Medulla oblongata (tissue), 1 donor: Measurements from ENCODE around the gene SLC17A7.

Source experiments
- DNase-seq: peaks from one replicate; pipeline ENCODE4 v3.0.0-alpha.2; 2015; ENCODE audit errors: extremely low spot score

The SLC17A7 gene

DNA sequence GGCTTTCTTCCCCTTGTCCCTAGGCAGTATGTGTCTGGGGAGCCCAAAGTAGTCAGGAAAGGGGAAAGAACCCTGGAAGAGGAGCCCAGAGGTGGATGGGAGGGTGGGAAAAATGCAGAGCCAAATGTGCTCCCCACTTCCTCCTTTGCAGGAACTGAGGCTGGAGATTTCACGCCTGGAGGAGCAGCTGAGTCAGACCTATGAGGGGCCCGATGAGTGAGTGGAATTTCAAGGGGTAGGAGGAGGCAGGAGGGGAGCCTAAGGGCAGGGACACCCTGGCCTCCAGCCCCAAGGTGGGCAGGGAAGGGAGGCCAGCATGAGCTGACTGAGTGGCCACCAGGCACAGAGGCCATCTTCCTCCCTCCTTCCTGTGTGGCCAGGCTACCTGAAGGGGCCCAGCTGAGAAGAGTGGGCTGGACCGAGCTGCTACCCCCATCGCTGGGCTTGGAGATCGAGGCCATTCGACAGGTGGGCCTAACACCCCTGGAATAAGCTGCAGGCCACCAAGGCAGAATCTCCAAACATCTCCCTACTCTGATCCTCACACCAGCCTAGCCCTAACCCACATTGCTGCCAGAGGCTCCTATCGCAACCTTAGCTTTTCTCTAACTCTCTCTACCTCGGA lies 32.4 kb downstream of the SLC17A7 start:
- DNase-seq: no peak

DNA sequence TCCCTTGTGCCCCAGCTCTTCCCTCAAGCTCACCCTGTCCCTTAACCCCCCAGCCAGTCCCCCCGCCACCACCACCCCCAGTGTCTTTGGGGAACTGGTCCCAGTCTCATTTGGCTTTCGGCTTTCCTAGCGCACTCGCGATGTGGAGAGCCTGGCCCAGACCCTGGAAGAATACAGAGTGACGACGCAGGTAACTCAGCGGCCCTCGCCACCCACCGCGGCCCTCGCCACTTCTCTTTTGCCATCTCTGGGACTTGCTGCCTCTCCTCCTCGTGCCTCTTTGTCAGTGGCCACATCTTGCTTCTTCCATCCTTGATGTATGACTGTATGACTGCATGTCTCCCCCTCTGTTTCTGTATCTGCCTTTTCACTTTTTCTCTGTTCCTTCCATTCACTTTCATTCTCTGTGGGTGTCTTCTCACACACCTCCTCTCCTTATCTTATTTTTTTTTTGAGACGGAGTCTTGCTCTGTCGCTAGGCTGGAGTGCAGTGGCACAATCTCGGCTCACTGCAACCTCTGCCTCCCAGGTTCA lies 33.8 kb downstream of the SLC17A7 start:
- DNase-seq: no peak

DNA sequence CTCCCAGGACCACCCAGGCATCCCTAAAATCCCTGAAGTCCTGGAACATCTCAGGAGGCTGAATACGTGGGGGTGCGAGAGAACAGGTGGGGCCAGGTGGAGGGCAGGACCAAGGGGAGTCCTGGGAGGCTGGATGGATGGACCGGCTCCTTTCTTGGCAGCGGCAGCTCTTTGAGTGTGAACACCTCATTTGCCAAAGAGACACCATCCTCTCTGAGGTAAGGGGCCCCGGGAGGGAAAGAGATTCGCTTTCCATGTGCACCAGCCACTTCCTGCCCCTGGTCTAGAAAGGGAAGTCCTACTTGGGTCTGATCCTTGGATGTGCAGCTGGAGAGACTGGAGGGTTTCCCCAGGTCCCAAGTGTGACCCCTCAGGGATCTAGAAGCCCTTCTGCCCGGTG lies 34.2 kb downstream of the SLC17A7 start:
- DNase-seq: no peak

DNA sequence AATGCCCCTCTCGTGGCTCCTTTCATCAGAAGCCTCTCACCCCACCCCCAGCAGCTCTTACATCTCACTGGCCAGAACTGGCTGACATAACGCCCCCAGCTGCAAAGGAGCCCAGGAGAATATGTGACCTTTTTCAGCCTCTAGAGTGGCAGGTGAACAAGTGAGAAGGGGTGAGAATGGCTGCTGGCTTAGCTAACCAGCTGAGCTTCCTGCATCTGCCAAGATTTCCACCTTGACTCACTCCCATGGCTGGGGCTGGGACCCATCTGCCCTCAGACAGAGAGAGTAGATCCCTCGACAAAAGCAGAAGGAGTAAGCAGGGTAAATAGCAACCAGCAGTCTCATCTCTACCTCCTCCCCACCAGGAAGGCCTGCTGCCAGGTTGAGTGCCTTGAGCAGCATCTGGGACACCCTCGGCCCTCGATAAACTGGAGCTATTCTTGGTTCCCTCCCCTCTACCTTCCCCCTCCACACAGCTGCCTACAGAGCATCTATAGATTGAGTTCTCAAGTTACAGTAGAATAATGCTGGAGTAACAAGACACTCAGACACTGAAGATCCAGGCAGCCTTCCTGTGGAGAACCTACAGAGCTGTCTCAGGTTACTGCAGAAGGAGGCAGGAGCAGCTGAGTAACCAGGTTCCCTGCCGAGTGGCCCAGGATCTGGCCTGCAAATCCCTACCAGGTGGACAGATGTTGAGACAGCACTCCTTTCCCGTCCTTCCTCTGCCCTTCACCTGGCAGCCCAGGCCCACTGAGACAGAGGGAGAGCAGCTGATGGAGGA lies 37.7 kb downstream of the SLC17A7 start:
- no peak for DNase-seq

DNA sequence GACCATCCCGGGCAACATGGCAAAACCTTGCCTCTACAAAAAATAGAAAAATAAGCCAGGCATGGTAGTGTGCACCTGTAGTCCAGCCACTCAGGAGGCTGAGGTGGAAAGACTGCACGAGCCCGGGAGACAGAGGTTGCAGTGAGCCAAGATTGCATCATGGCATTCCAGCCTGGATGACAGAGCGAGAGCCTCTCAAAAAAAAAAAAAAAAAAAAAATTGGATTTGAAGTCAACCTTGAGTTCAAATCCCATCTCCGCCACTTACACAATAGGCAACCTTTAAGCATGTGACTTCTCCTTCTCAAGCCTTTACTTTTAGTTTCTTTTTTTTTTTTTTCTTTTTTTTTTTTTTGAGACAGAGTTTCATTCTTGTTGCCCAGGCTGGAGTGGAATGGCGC lies 41.3 kb downstream of the SLC17A7 start:
- DNase-seq: no peak

DNA sequence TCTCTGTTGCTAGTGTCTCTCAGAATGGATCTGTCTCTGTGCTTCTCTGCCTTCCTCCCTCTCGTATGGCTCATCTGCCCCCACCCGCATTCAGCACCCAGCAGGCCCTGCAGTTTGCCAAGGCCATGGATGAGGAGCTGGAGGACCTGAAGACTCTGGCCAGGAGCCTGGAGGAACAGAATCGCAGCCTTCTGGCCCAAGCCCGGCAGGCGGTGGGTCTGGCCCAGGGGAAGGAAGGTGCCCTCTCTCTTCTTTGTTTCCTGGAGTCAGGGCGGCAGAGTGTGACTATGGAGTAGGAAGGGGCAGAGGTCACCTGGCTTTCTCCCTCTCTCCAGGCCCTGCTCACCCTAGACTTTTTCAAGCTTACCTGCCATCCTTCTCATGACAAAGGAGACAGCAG lies 42.4 kb downstream of the SLC17A7 start:
- DNase-seq: no peak

DNA sequence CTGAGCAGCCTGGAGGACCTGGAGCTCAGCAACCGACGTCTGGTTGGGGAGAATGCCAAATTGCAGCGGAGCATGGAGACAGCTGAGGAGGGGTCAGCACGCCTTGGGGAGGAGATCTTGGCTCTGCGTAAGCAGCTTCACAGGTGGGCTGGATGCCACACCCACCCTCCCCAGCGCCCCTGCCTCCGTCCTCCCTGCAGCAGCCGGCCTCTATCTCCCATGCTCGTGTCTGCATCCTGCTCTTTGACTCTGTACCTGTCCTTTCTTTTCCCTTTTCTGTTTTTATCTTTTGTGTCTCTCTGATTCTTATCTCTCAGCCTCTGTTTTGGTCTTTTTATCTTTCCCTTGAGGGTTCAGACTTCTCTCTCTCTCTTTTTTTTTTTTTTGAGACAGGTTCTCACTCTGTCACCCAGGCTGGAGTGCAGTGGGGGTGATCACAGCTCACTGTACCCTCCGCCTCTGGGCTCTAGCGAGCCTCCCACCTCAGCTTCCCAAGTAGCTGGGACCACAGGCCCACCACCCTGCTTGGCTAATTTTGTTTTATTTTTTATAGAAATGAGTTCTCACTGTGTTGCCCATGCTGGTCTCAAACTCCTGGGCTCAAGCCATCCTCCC lies 43.2 kb downstream of the SLC17A7 start:
- DNase-seq: no peak

DNA sequence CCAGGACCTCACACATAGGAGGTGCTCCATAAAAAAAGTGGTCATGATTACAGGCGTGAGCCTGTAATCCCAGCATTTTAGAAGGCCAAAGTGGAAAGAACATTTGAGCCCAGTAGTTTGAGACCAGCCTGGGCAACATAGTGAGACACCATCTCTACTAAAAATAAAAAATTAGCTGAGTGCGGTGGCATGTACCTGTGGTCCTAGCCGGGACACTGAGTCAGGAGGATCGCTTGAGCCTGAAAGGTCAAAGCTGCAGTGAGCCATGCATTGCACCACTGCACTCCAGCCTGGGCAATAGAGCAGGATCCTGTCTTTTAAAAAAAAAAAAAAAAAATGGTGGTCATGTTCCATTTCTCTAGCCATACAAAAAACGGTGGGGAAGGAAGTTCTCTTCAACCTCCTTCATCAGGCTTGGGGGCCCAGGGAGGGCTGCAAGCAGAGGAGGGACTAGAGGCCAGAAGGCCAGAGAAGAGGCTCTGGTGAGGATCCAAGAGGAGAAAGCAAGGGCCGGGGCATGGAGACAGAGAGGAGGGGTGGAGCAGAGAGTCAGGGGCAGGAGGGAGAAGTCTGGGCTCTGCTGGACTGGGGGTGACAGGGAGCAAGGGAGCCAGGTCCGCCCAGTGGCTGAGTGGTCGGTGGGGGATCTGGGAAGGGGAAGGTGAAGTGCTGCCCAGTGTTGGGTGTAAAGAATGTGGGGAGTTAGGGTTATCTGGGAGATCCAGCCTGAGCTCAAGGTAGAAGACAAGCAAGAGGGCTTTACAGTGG lies 44.4 kb downstream of the SLC17A7 start:
- DNase-seq: no peak

DNA sequence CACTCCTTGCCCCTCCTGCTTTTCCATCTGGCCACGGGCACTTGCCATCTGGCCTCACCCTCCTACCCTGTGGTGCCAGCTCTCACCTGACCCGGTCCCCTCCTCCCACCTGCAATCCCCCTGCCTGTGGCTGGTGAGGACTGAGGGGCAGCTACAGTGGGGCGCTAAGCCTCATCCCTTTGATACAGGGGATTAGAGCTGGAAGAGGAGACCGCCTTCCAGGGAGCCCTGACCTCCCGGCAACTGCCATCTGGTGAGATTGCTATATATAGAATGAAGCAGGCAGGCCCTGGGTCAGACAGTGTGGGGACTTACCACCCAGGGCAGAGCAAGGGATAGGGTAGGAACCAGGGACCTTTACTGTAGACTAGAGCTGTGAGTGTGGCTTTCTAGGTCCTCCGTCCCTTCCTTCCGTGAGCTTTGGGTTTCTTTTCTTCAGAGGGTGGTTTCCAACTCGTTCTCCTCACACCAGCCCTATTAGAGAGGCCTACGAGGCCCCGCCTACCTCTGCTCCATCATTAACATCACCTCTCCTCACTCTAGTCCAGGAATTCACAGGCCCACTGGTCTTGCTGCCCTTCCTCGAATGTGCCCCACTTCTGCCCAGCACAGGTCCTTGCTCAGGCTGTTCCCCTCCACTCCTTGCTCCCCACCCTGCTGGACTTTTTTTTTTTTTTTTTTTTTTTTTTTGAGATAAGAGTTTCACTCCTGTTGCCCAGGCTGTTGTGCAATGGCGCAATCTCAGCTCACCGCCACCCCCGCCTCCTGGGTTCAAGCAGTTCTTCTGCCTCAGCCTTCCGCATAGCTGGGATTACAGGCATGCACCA lies 45.5 kb downstream of the SLC17A7 start:
- no peak for DNase-seq

DNA sequence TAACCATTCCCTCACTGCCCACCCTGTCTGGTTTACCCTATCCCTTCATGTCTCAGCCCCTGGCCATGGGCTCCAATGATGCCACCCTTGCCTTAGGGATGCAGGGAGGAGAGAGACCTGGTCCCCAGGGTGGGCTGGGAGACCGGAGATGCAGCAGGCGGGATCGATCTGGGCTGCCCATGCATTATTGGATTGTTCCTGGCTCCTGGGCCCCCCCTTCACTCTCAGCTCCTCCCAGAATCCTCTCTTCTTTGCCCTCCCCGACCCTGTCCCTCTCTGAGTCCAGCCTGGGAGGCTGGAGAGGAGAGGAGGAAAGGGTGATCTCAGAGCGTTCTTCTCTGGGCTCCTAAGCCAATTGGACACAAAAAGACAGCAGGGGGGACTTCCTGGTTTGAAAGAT lies 47.4 kb downstream of the SLC17A7 start:
- no peak for DNase-seq

DNA sequence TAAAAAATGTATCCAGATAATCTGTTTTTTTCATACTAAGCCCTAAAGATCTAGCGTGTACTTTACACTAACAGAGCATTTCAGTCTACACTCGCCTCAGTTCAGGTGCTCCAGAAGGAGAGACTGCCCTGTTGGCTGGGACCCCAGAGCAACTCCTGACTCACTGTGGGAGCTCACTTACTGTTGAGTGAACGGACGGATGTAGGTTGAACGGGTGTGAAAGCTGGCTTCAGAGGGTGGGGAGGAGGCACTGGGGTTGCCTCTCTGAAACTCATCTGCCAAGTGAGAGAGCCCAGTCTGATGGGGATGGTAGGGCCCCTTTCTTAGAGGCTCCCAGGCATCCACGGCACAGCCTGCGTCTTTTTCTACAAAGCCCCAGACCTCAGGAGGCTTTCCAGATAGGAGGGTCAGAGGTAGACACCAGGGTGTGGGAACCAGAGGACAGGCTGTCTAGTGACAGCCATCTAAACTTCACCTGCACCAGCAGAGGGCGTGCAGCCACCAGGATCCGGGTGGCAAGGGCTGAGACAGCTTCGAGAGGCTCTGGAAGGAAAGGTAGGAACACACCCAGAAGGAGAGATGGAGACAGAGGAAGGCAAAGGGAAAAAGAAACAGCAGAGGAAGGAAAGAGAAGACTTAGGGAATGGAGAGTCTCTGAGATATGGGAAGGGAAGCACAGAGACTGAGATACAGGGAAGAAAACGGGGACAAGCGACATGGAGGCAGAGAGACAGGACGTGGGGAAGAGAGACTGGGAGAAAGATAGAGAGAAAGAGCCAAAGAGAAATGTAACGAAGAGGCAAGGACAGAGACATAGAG lies 49.5 kb downstream of the SLC17A7 start:
- peak; percentile 78 for DNase-seq

DNA sequence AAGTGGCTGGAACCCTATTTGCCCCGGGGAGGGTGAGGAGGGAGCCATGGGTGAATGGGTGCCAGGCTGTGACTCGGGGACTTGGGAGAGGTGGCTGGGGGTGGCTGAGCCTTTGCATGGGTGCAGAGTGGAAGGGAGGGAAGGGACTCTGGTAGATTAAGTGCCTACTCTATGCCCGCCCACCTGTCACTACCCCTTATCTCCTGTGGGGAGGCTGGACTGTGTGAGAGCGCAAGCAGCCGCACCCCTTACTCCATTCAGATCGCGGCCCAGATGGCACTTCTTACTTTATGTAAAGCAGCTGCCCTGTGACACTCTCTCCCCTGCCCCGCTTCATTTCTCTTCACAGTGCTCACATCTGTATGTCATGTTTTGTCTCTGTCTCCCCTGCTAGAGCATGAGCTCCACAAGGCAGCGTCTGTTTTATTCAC lies 50.4 kb downstream of the SLC17A7 start:
- no peak for DNase-seq

DNA sequence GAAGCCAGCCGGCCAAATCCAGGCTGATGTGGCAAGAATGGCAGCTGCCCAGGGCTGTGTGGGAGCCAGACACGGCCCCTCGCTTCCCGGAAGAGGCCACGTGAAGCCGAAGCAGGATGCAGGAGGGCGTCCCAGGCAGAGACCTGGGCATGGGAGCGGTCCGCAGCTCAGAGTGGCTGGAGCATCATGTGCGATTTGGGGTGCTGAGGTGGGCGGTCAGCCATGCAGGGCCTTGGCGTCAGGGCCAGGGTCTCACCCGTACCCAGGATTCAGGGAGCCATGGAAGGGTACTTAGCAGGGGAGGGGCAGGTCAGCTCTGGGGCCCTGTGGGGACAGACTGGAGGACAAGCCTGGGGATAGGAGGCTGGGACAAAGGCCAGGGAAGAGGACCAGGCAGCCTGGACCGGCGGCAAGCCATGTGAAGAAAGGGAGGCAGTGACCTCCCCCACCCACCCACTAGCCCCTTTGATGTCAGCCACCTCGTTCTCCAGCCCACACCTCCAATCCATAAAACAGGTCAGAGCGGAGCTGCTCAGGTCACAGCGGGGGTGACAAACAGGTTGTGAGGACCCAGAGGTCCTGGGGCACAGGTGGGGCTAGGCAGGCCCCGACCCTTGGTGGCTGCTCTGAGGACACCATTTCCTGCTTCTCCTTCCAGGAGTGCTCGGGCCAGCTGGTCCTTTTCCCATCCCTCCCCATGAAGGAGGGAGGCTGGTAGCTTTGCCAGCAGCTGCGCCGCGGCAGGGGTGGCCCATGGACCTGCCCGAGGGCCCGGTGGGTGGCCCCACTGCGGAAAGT lies 51.0 kb downstream of the SLC17A7 start:
- DNase-seq: no peak

DNA sequence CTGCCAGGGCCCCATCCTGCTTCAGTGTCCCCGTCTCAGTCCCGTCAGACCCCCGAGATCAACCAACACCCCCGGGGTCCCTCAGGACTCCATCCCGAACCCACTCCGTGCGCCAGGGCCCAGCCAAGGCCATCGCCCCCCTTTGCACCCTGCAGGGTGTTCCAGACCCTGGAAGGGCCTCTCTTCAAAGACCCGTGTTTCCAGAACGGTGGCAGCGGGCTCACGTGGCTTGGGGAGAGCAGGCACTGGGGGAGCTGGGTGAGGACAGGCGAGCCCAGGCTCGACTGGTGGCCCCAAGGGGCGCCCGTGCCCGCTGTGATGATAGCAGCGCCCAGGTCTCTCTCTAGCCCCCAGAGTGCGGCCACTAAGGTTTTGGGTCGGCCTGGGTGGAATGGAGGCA lies 51.9 kb downstream of the SLC17A7 start:
- no peak for DNase-seq

DNA sequence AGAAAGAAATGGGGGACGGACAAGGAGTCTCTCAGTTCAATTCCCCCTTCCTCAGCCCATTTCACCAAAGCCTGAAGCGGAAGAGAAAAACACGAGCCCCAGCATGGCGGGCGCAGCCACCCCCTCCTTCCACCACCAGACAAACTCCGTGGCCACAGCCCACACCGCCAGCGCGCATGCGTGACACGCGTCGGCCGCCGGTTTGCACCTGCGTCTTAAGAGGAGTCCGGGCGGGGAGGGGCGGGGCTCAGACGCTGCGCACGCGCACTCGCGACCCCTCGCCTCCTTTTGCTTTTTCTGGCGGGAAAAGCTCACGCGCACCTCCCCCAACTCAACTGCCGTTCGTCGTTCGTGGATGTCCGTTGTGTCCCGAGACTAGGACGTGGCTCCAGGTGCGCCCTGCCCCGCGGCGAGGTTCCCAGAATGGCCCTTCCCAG lies 53.4 kb downstream of the SLC17A7 start, which contains the start of gene KASH5:
TSS of gene KASH5 (plus strand) at position 314 of the 437 bp plus-strand sequence. CDS start 2,635 bp downstream, outside the sequence.
- peak; percentile 78 for DNase-seq

DNA sequence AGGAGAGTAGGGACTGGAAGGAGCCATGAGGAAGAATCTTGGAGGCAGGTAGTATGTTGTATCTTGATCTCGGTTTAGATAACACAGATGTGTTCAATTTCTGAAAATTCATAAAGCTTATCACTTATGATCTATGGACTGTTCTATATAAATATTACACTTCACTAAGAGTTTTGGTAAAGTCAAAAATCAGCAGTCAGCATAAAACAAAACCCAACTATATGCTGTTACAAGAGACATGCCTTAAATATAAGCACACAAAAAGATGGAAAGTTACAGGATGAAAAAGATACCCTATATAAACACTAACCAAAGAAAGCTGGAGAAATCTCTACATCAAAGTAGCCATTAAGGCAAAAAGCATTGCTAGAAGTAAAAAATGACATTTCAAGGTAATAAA lies 57.7 kb downstream of the SLC17A7 start:
- no peak for DNase-seq

DNA sequence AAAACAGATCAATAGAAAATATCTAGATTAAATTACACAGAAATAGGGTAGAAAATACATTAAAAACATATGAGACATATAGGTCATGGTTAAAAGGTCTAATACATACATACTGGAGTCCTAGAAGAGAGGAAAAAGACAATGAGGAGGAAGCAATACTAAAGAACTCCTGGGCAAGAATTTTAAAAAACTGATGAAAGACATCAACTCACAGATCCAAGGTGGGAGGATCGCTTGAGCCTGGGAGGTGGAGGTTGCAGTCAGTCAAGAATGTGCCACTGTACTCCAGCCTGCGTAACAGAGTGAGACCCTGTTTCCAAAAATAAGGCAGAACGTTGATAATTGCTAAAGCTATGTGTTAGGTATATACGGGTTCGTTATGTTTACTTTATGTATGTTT lies 58.7 kb downstream of the SLC17A7 start:
- no peak for DNase-seq

DNA sequence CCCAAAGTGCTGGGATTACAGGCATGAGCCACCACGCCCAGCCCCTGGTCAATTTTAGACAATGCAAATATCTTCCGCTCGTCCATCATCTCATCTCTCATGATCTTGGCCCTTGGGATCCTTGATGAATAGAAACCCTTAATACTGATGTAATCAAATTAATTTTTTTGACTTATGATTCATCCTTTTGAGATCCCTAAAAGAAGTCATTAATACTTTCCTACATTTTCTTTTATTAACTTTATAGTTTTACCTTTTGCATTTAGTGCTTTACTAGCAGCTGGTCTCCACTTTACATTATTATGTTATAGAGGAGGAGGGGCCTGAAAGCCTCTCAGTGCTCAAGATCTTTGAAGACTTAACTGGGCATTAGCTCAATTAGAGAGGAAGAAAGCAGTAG lies 60.9 kb downstream of the SLC17A7 start:
- no peak for DNase-seq
